HT-29 (cell line): ENCODE measurements around the gene HACE1. TPM values are rescaled to one million over a fixed set of nuclear protein-coding genes. Genes with fewer than 3 reads are reported as not detected.
"Not testable (repeated sequence)": the region's sequence is repeated elsewhere in the genome, so short reads cannot be mapped to it uniquely, and the experiment has no call there.

Source experiments
- DNase-seq: peaks from one replicate; pipeline ENCODE4 v3.0.0-alpha.2; 2015; ENCODE audit warnings: low spot score
- total RNA-seq: library from RNA; depleted of rRNA; stranded (reverse); fragments of >200 nt; shearing (Covaris generic); gene quantifications from 2 replicates; pipeline ENCODE4 v1.2.3, GENCODE V29; 2014; rRNA removed

HACE1 gene
- 0.36 and 0.55 TPM in 2 replicates for total RNA-seq

- DNase-seq: peak; percentile 55
These were observed at the start of gene HACE1 for GRCh38 chr6:104859225-104860146. HACE1 (minus strand) TSS chr6:104859919; CDS start chr6:104859642, 277 bp downstream.

- DNase-seq: no peak
These were observed 49.3 kb upstream of the HACE1 start for GRCh38 chr6:104908888-104909525.

- DNase-seq: no peak
These were observed 48.5 kb upstream of the HACE1 start for GRCh38 chr6:104908031-104908887.

- not testable (repeated sequence) for DNase-seq
These were observed 39.2 kb upstream of the HACE1 start for GRCh38 chr6:104898893-104899292.

GRCh38 chr6:104896914-104897313, 37.2 kb upstream of the HACE1 start:
- peak; percentile 12 for DNase-seq

- DNase-seq: no peak
These were observed 28.3 kb upstream of the HACE1 start for GRCh38 chr6:104888066-104888465.

- peak; percentile 22 for DNase-seq
These were observed 27.6 kb upstream of the HACE1 start for GRCh38 chr6:104887350-104887749.

- DNase-seq: no peak
These were observed 25.9 kb upstream of the HACE1 start for GRCh38 chr6:104885518-104886043.

GRCh38 chr6:104884867-104885517, 25.3 kb upstream of the HACE1 start:
- DNase-seq: no peak

- no peak for DNase-seq
These were observed 22.4 kb upstream of the HACE1 start for GRCh38 chr6:104881964-104882668.

GRCh38 chr6:104862456-104862855, 2.7 kb upstream of the HACE1 start:
- no peak for DNase-seq

GRCh38 chr6:104860221-104860620, 502 bp upstream of the HACE1 start:
- DNase-seq: no peak

- no peak for DNase-seq
These were observed 1.1 kb downstream of the HACE1 start for GRCh38 chr6:104858642-104859041.

- DNase-seq: no peak
These were observed 4.2 kb downstream of the HACE1 start for GRCh38 chr6:104855507-104855906.

- not testable (repeated sequence) for DNase-seq
These were observed 12.0 kb downstream of the HACE1 start for GRCh38 chr6:104847721-104848120.

GRCh38 chr6:104843229-104843628, 16.5 kb downstream of the HACE1 start:
- no peak for DNase-seq

- DNase-seq: no peak
These were observed 22.6 kb downstream of the HACE1 start for GRCh38 chr6:104837158-104837557.

- not testable (repeated sequence) for DNase-seq
These were observed 23.2 kb downstream of the HACE1 start for GRCh38 chr6:104836479-104837020.

- no peak for DNase-seq
These were observed 23.9 kb downstream of the HACE1 start for GRCh38 chr6:104835782-104836181.
